ENCODE results near the gene YLPM1.

Gene YLPM1

DNA sequence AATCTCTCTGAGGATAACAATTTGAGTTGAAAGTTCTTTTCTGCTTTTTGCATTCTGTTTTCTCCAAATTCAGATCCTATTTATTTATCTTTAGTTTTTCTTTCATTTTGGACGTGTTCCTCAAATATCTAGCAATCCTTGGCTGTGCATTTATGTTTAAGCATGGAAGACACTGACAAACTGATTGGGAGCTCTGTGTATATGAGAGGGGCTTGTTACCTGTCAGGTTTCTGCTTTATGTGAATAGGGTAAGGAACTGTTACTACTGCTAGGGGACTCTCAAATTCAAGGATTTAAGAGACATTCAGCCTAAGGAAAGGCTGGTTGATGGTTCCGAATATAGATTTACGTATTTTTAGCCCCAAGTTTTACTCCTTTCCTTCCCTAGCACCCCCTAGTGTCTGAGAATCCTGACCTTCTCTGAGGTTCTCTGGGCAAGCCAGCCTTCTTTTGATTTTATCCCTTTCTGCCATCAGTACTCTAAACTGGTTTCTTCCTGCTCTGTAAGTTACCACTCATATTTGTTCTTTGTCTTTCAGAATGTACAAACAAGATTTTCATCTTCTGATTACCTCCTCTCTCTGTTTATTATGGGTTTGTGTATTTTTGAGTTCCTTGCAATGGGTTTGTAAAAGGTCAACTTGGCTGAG lies 30.5 kb downstream of the YLPM1 start:
- DNase-seq: peak in 3 of 6 experiments; percentile 24 to 33 (median 25)

DNA sequence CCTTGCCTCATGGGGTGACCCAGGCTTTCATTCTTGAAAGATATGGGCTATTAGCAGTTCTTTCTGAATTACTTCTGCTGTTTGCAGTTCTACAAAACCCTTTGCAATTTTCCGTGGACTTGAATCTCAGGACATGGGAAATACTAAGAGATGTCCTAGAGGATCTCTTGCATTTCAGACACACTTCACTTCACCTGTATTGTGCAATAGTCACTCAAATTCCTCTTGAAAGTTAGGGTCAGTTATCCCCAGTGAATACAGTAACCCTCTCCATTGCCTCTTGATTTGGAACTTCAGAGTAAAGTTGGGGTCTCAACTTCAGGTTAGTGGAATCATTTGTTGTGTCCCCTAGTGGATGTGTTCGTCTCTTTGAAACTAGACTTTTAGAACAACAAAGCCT lies 31.8 kb downstream of the YLPM1 start:
- no peak for DNase-seq

- DNase-seq: no peak
Observed at GRCh38 chr14:74799765-74800164, 36.6 kb downstream of the YLPM1 start.

- DNase-seq: no peak
Observed at GRCh38 chr14:74800780-74801179, 37.7 kb downstream of the YLPM1 start.

DNA sequence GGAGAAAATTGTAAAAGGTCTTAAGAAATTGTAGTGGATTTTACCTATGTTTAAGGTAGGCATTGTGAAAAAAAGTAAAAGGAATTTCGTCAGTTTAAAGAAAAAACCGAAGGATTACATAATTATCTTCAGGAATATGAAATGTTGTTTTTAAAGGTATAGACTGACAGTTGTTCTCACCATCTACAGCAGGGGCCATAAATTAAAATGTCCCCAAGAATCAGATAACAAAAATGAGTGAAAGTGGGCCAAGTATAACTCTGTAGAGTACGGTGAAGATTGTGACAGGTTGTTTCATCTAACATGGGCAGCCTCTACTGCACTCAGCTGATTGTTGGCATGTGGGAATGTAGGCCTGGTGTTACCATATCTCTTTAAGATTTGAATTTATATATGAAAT lies 38.3 kb downstream of the YLPM1 start:
- no peak for DNase-seq

- peak in 2 of 6 experiments; percentile 10 to 26 for DNase-seq
Observed at GRCh38 chr14:74804219-74804825, 41.2 kb downstream of the YLPM1 start.

- no peak for DNase-seq
Observed at GRCh38 chr14:74807853-74808545, 44.9 kb downstream of the YLPM1 start.

DNA sequence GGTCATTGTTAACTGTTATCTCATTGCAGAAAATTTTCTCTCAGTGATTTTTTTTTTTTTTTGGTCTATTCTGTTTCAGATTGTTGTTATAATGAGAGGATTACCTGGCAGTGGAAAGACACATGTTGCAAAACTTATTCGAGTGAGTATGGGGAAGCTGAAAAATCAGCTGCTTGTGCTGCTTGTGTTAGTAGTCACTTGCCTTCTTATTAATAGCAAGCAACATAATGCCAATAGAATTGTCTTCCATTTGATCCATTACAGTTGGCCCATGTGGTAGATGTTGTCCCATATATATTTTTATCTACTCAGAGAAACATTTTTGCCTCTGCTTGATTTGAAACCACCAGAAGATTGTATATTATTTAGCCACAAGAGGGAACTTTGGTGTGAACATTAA lies 53.0 kb downstream of the YLPM1 start:
- no peak for DNase-seq

- DNase-seq: no peak
Observed at GRCh38 chr14:74820288-74820687, 57.2 kb downstream of the YLPM1 start.

DNA sequence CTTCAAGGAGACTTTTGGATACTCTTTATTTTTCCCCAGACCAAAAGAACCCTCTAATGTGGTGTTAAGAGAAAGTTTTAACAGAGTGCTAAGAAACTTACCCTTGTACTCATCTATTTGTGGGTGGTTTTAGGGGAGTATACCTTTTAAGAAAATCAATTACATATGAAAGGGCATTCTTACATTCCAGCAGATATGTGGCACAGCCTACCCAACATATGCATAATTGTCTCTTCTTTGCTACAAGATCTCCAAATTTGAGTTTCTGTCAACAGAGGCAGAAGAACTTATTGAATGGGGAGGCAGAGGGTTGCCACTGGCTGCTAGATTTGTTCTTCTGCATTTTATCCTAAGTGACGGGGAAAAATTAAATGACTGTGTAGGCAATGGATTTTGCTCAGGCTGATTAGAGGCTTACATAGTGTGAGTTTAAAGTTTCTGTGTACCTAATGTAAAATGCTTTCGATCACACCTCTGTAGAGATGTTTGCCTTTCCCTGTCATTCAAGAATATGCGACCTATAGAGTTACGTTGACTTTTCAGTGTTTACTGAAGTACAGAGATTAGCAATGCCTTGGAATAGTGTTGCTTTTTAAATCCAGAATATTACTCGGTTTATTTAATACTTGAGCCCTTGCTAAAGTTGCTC lies 58.3 kb downstream of the YLPM1 start:
- no peak for DNase-seq

- DNase-seq: no peak
Observed at GRCh38 chr14:74824997-74825396, 61.9 kb downstream of the YLPM1 start.

DNA sequence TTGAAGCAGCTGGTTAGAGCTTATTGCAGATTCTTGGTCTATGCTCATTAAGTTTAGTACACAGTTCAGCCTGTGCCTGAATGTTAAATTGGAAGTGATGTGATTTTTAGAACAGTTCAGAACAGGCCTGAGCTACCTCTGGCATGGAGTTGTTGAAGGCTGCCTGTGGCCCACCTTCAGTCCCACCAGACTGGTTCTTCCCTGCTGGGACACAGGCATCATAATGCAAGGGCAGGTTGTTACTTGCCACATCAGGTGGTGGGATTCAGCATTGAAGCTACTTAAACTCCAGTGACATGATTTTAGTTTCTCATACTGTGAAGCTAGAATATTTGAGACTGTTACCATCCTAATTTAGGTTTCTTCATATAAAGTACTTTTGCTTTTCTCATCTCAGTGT lies 63.5 kb downstream of the YLPM1 start:
- no peak for DNase-seq

- DNase-seq: no peak
Observed at GRCh38 chr14:74829251-74829650, 66.1 kb downstream of the YLPM1 start.

DNA sequence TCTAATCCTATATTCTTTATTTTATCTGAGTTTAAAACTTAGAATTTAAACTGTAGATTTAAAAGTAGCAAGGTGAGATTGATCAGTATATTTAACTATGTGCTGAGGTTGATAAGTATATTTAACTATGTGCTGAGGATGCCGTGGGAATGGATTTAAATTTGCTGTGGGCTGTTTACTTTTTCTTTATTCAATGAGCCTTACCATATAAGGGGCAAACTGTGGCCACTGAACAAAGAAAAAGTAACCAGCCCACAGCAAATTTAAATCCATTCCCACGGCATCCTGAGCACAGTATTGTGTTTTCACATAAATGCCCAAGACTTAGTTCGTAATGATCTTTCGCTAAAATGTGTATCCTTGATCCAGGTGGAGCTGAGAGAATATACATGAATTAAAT lies 69.7 kb downstream of the YLPM1 start:
- no peak for DNase-seq

GRCh38 chr14:74834692-74835392 lies 71.7 kb downstream of the YLPM1 start:
- DNase-seq: no peak

- DNase-seq: peak in 2 of 6 experiments; percentile 19 to 32
Observed at GRCh38 chr14:74835645-74836250, 72.6 kb downstream of the YLPM1 start.

GRCh38 chr14:74836251-74836960 lies 73.3 kb downstream of the YLPM1 start:
- DNase-seq: peak in 1 of 6 experiments; percentile 2

GRCh38 chr14:74838166-74838565 lies 75.0 kb downstream of the YLPM1 start:
- DNase-seq: peak in 3 of 6 experiments; percentile 46 to 60 (median 50)

DNA sequence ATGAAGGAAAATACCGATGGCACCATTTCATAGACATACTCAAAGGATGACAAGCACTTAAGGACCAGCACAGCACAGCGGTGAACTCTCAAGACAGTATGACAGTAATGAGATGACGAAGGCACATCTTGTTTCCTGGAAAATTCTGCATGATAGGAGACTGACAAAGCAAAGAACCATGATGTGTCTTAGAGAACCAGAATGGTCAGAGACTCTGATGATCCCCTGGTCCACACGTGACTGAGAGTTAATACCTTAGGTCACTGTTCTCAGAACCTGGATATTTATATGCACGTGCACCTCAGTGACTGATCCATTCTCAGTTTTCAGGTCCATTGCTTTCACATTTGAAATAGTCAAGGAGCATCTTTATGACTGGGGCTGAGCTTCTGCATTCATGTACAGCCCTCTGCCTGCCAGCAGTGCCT lies 77.5 kb downstream of the YLPM1 start:
- no peak for DNase-seq

GRCh38 chr14:74841230-74842207 lies 78.4 kb downstream of the YLPM1 start:
- DNase-seq: peak in 2 of 6 experiments; percentile 11 to 23

GRCh38 chr14:74843653-74844052 lies 80.5 kb downstream of the YLPM1 start:
- DNase-seq: no peak

All from stimulated activated naive CD4-positive, alpha-beta T cell (primary cell).